Measurements from ENCODE around the gene HOXC11.

The HOXC11 gene
- total RNA-seq = 0 reads per million in 2 experiments

DNA sequence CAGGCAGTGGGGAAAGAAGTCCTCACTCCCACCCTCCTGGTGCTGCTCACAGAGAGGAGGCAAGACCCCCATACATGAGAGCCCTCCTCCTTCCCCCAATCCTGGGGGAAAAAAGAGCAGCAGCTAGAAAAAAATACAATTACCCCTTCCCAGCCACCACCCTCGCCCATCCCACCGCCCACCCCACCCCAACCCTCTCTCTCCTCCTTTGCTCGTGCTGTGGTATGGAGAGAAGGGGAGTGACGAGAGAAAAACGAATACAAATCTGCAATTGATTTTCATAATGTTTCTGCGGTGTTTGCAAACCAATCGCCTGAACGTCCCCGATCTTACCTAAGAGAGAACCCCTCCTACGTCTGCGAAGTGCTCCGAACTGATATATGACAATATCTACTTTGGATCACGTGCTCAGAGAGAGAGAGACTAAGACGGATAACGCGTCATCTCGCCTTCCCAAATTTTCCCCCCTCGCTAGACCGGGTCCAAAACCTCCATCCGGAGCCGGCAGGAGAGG is at the start of gene HOXC11:
TSS of gene HOXC11 (plus strand) at position 405 of the 514 bp plus-strand sequence. CDS start 116 bp downstream, outside the sequence.
- no peak for DNase-seq (ENCODE audit: low read depth)

DNA sequence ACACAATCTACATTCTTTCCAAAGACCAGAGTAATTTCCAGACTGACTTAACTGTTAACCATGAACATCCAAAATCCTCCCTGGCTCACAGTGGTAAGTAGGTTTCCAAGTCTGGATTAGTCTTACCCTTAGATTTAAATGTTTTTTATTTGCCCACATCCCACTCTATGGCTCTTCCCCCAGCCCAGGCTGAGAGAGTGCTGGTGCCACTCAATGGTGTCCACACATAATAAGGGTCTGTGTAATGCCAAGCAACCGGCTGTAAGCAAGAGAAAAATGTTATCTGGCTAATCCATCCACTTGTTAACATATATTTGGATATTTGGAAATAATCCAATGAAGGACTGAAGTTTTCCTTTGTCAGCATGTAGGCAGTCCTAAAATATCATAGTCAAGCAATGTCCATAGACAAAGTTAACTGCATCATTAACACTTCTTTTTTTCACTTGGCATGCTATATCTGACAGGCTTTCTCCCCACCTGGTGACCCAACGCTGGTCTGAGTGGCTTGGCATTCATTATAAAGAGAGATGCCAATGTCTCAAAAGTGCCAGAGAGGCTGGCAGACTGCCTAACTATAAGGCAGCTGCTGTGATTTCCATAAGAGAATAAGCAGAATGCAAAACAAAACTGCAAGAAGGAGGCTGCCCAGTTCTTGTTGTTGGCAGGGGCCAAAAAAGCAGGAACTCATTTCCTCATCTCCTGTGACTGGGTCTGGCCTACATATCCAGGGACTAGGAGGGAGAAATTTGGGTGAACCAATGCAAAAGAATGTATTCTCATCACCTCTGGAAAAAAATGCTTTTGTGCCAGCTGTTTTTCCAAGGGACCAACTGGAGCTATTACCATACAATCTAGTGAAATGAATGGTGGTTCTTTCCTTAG is 48.2 kb upstream of the HOXC11 start:
- DNase-seq (ENCODE audit: low read depth) = no peak

DNA sequence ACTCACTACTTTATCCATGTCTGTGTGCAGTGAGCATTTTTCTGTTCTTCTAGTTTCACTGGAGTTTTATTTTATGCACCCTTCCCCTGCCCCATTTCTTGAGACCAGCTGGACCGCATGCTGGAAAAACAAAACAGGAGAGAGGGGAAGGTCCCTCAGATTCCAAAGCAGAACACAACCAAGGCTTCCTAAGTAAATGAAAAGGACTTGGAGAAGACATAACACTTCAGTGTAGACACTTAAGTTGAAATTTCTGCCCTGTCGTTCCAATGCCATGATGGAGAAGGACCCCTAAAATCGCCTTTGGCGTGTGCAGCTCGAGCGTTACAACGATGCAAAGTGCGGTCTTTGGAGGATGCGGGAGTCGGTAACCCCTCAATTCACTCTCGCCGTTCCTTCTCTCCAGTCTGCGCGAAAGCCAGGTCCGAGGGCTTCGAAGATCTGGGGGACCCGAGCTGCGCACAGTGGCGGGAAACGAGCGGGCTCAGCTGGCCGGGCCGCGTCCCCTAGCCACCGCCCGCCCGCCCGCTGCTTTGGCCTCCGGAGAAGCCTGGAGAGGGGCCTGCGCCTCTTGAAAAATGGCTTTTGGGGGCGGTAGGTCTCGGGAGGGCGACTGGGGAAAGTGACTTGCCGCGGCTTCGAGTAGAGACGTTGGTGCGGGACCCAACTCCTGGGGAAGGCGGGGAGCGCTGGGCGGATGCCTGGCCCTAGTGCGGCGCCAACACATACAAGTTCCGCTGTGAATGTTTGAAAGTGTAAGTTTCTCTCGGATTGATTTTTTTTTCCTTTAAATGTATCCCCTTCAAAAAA is 45.5 kb upstream of the HOXC11 start:
- no peak for DNase-seq (ENCODE audit: low read depth)

DNA sequence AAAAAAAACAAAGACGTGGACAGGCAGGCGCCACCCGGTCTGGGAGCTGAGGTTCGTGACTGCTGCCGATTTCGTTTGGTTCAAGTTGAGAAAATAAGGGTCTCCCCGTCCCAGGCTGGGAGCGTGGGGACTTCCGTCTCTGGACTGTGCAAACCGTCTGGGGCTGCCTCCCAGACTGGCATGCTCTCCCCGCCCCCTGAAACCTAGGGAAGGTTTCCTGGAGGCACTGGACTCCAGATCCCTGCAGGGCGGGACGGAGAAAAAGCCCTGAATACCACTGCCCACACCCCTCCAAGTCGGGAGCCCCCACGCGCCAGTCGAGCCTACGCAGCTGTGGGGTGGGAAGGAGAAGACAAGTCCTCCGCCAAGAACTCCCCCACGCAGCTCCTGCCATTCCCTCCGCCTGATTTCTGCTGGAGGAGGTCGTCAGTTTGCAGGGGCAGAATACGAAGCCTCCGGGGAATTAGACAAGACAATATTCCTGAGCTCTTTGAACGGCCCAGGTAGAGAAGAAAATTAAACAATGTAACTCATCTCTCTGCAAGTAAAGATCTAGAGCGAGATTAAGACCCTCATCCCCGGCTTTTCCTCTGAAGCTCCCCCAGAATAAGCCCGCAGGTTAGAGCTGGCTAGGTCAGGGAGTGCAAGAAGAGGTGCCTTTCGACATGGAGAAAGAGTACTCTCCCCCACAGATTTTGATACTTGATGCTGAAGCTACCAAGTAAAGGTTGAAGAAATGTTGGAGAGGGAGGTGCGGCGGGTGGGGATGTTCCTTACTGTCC is 44.7 kb upstream of the HOXC11 start:
- no peak for DNase-seq (ENCODE audit: low read depth)

DNA sequence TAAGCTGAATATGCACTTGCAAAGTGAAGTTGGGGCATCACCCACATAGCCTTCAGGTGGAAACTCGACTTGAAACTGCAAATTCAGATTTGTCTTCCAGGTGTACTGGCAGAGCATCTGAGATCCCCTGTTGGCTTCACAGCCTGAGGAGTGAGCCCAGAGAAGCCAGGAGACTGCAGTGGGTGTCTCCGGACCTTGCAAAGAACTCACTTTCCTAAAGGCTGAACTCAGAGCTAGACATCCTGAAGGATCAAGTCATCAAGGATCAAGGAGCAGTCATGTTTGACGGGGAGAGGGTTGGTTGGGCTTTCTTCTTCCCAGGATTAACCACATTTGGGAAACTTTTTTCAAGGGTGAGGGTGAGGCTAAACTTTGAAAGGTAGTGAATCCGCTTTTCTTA is 43.4 kb upstream of the HOXC11 start:
- DNase-seq (ENCODE audit: low read depth) = no peak

DNA sequence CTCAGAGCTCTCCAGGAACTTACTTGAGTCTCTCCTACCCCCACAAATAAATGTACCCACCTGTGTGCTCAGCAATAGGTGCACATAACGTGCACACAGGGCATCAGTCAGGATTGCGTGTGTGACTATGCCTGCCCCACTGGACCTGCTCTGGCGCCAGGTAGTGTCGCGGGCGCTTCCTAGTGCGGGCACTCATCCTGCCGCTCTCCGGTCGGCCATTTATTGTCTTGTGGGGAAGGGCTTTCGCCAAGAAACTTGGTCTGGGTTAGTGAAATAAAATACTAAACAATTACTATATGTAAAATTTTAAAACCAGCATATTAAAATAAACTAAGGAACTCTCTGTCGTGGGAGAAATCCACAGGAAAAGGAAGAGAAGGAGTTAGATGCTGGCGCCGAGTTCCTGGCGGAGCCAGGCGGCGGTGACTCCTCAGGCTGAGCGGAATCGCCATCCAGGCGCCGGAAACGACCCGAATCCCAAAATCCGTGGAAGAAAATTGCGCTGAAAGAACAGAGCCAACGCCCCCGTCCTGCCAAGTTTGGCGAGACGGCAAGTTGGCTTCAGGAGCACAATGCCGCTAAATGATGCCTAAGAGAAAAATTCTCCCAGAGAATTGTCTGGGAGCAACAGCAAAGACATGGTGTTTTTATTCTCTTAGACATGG is 42.2 kb upstream of the HOXC11 start:
- DNase-seq (ENCODE audit: low read depth) = no peak

DNA sequence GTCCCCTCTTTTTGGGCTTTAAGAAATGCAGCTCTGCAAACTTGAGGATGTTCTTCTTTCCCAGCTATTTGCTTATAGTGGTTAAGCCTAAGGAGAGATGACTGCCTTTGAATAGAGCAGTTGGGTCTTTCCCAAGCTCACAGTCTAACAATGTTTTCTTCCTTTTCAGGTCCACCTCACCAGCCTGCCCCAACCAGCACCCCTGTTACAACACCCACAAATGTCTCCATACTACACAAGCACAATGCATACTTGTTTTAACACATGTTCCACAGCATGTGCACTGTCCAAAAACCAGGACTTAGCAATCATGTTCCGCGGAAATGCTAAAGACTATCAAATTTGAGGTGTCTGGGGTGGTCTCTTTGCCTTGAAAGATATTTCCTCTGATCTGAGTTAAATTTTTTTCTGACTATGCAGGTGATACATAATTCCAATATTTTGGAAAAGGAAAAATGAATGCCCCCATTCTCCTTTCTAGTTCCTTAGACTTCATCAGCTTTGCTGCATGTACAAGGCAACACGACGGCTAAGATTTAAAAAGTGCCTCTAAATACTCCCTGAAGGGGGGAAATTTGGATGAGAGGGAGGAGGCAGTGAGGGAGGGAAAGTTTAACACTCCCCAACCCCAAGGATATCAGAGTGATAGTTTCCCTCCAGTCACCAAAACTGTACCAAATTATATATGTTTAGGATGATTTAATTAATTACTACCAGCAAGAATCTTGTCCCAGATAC is 40.9 kb upstream of the HOXC11 start:
- no peak for DNase-seq (ENCODE audit: low read depth)

DNA sequence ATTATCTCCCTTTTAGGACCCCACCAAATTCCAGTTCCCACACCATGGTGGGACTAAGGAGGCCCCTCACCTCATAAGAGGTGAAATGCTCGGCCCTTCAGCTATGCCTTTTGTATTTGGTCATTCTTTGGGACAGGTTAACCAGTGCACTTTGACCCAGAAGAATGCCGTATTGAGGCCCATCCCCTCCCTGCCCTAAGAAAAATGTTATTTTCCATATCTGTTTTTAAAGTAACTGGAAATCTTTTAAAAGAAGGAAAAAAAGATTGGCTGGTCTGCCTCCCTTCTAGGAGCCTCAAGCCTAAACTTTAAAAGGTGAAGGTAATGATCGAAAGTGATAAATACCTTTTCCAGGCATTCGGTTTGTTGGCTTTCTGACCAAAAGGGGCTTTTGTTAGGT is 40.0 kb upstream of the HOXC11 start:
- no peak for DNase-seq (ENCODE audit: low read depth)

DNA sequence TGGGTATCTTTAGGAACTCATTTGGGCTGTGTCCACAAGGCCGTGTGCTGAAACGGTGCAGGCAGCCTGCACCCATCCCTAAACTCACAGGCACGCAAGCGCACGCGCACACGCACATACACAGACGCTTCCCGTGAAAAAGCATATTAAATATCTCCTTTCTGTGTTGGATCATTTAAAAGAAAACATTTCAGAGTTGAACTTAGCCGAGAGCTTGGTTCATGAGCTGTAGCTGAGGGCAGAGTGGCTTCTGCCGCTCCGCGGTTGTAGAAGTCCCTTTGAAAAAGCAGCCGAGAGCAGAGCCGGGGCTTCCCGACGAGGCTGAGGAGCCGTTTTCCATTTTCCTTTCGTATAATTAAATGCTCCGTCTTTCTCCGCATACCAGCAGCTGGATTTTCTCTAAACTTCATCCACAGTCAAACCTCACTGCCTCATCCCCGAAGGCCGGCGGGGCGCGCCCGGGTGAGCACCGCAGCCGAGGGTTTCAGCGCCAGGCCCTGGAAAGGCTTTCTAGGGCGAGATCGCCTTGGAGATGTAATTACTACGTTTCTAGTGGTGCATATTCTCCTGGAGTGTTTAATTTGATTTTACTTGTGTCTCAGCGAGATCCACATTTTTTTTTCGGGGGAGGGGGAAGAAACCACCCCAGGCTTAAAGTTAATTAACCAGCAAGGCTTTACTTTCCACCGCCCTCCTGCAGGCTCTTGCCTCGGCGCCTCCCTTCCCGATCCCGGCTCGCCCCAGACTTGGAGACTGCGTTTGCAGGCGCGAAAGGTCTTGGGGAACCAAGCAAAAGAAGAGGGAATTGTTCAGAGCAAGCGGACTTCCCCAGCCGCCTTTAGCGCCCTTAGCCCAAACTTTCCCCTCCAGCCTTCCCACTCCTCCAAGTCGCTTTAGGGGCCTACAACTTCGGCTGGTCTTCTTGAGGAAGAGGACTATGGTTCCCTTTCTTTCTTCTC is 37.3 kb upstream of the HOXC11 start:
- DNase-seq (ENCODE audit: low read depth) = no peak

DNA sequence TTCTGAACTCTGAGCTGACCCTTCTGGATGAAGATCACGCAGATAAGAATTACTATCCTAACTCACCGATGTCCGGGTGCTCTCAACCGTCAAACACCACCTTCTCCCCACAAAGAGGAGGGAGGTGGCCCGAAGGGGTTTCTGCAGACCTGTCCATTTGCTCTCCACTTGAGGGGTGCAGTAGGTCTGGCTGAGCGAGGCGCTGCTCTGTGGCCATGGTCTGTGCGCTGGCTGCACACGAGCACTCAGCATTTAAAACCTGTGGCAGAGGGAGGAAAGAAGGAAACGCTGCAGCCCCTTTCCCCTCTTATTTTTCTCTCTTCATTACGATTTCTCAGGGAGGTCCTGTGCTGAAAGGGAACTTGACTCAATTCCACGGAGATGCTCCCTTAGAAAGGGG is 35.8 kb upstream of the HOXC11 start:
- DNase-seq (ENCODE audit: low read depth) = no peak

DNA sequence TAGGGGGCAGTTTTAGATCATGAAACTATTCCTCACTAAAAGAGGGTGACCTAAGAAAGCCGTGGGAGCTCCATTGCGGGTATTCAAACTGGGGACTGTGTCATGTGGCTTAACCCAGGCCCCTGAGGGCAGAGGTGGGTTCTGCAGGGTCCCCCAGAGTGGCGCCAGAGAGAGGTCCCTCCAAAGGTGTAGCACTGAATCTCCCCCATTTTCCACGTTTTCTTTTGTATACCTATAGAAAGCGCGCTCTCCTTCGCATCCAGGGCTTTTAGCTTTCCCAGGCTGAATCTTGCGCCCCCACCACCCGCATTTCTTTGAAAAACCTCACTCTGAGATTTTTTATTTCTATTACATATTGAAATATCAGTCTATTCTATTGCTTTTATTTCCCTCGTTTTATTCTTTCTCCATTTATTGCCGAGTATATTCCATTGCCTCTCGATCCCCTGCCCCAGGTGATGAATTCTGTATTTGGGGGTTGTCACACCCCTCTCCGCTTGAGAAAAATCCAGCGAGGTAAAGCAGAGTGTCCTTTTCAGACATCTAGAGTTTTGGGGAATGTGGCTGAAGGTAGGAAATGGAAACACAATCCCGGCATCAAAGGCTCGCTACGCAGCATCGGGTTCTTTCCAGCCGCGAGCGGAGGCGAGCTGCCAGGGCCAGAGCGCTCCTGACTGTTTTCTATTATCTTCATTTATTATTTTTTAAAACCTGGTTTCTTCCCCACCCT is 35.2 kb upstream of the HOXC11 start:
- DNase-seq (ENCODE audit: low read depth) = no peak

DNA sequence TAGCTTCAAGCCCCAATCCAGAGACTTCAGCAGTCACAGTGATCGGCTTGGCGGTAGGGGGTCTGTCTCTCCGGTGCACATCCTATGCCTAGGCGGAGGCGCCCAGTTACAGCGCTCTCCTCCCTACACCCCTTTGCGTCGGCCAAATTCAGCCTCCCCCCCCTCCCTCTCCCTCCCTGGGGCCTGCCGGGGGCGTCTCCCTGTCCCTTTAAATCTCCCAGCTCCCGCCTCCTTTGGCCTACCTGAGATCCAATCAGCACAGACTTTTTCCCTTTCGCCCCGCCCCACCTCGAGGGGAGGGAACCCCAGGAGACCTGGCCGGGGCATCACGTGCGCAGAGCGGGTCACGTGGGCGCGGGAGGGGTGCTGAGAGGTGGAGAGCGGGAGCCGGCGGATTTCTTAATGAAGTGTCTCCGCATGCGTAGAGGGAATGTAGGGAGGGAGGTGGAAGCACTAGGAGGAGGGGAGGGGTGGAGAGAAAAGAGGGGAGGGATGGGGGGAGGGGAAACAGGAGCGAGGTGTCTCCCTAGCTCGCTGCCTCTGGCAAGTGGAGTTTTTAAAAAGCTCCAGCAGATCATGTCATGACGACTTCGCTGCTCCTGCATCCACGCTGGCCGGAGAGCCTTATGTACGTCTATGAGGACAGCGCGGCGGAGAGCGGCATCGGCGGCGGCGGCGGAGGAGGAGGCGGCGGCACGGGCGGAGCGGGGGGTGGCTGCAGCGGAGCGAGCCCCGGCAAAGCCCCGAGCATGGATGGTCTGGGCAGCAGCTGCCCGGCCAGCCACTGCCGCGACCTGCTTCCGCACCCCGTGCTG is 34.4 kb upstream of the HOXC11 start, which contains the start of gene HOXC13:
TSS of gene HOXC13 (plus strand) at position 506 of the 815 bp plus-strand sequence. CDS start at position 582, 76 bp downstream.
- no peak for DNase-seq (ENCODE audit: low read depth)

DNA sequence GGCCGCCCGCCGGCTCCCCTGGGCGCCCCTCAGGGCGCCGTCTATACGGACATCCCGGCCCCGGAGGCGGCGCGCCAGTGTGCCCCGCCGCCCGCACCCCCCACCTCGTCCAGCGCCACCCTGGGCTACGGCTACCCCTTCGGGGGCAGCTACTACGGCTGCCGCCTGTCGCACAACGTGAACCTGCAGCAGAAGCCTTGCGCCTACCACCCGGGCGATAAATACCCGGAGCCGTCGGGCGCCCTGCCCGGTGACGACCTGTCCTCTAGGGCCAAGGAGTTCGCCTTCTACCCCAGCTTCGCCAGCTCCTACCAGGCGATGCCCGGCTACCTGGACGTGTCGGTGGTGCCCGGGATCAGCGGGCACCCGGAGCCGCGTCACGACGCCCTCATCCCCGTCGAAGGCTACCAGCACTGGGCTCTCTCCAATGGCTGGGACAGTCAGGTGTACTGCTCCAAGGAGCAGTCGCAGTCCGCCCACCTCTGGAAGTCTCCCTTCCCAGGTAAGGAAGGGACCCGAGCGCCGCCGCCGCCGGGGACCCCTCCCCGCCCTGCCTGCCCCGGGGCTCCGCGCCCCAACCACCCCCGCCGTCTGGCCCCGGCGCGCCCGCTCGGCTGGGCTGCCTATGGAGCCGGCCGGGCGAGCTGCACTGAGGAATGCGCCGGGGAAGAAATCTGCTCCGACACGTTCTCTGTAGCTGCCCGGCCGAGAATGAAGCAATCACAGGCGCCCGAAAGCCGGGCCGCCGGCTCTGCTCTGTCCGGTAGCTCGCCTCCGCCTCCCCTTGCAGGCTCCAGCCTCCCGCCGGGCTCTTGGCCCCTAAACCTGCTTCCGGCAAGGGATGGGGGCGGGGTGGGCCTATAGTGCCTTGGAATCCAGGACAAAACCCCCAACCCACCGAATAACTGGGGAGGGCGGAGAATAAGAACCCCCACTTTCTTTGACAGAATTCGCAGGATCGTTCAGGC is 33.5 kb upstream of the HOXC11 start:
- DNase-seq (ENCODE audit: low read depth) = no peak

DNA sequence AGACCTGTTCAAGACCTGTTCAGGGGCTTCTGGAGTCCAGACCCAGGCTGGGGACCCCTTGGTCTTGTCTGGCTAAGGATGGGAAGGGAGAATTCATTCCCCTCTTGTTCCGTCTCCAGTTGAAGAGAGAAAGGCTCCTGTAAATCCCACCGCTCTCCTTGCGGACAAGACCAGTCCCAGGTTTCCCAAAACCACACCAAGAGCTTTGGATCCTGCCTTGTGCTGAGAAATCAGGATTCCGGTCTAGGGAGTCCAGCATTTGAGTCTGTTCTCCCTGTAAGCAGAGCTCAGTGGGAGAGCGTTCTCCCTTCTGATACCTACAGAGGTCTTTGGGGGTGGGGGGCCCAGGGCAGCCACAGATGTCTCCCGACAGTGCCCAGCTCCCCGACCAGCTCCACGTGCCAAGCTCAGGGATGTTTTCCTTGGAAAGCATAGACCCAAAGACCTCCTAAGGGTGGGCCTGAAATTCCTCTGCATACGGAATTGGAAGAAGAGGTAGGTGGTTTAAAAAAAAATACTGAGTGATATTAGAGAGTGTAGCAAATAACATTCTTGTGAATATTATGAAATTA is 32.4 kb upstream of the HOXC11 start:
- DNase-seq (ENCODE audit: low read depth) = no peak

DNA sequence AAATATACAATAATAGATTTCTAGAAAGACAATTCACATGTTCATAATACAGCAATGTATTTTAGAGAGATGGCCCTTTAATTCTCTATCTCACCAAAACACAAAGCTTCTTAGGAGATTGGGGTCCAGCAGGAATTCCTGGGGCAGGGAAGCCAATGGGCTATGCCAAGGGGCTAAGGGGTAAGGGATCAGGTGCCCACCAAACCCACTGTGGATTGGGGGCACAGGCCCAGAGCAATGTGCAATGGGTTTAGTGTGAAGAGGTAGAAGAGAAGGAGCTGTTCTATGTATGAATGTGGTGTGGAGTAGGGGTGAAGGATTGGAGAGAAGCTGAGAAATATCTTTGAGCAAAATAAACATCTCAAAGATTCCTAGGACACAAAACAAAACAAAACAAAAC is 31.7 kb upstream of the HOXC11 start:
- no peak for DNase-seq (ENCODE audit: low read depth)

DNA sequence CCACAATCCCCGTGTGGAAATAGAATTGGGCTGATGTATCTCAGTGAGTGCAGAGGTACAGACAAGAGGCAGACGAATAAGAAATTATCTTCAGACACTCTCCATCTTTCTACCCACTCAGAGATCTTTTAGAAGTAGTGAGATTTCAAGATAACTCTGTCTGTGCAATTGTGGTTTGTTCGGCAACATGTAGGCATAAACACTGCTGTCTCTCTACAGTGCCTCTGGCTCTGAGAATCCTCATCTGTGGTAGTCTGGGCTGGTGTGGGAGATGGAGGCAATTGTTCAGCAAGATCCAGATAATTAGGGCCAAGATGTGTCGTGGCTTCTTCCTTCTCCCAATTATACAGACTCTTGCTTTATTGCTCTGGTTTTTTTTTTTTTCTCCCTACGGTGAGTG is 31.2 kb upstream of the HOXC11 start:
- no peak for DNase-seq (ENCODE audit: low read depth)

All from T follicular helper cell (primary cell).